ENCODE results near the gene LTB4R2. TPM values are rescaled to one million over a fixed set of nuclear protein-coding genes. Genes with fewer than 3 reads are reported as not detected.
A peak's percentile ranks its signal among the peaks of the same experiment; 100 is the strongest.

LTB4R2 gene
- total and polyA plus RNA-seq, 4 donors: 1.4 to 3.6 (median 2.9) TPM

DNA sequence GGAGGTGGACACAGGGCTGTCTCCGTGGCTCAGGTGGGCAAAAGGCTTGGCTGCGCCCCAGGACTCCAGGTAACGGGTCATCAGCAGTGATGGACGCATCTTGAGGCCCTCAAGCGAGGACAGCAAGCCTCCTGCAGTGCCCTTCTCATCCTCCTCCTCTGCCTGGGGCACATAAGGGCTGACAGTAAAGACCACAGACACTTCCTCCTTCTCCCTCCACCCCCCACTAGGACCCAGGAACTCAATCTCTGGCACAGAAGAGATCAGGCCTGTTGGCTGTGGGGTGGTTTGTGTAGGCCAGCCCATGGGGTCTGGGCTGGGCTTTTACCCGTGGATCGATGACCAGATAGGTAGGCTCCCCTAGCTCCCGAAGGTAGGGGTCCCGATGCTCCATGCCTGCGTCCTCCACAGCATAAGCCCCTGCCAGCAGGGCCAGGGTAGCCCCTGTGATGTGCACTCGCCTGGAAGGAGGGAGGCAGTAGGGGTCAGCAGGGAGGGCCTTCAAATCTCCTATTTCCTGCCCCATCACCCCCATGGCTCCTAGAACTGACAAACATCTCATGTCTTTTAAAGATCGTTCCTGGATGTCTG, 19.2 kb downstream of the LTB4R2 start:
- Histone ChIP-seq H3K4me3 (ENCODE audit: low read depth, low read length) (no peak overlapping the region), H3K27ac (ENCODE audit: low read depth, low read length) (no peak overlapping the region), H3K4me1 (ENCODE audit: control insufficient read depth, insufficient read depth, low read length) (peaks cover 26% of the 10 kb centered on the region), H3K27me3 (ENCODE audit: control insufficient read depth, insufficient read depth, low read length) (peaks cover 32% of the 10 kb centered on the region), H3K9me3 (ENCODE audit: control insufficient read depth, insufficient read depth, low read length) (no peaks in the 10 kb centered on the region), H3K36me3 (ENCODE audit: control insufficient read depth, insufficient read depth, low read length) (no peaks in the 10 kb centered on the region)
- no peak for DNase-seq (ENCODE audit: low read depth in 4 of 6, low spot score in 6 of 6)
- WGBS (ENCODE audit: insufficient coverage): 89% methylated on average over 9 of the region's 12 CpGs

DNA sequence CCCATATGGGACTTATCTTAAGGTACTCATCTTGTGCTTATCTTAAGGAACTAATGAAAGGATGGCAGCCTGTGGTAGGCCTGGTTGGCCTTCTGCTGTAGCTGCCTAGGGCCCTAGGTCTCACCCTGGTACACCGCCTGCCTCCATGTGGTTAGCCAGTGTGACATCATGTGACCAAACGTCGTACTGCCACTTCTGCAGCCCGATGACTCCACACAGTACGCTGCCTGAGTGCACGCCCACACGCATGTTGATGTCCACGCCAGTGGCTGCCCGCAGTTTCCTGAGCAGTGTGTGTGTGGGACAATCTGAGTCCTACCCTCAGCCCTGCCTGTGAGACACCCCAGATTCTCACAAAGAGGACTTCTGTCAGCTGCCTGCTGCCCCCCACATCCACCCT, 19.8 kb downstream of the LTB4R2 start:
- 76% methylated on average over 8 of the region's 9 CpGs for WGBS (ENCODE audit: insufficient coverage)
- Histone ChIP-seq H3K27me3 (ENCODE audit: control insufficient read depth, insufficient read depth, low read length) (peaks cover 37% of the 10 kb centered on the region), H3K4me3 (ENCODE audit: low read depth, low read length) (no peak overlapping the region), H3K36me3 (ENCODE audit: control insufficient read depth, insufficient read depth, low read length) (no peaks in the 10 kb centered on the region), H3K4me1 (ENCODE audit: control insufficient read depth, insufficient read depth, low read length) (peaks cover 32% of the 10 kb centered on the region), H3K9me3 (ENCODE audit: control insufficient read depth, insufficient read depth, low read length) (no peaks in the 10 kb centered on the region), H3K27ac (ENCODE audit: low read depth, low read length) (no peak overlapping the region)
- DNase-seq (ENCODE audit: low read depth in 4 of 6, low spot score in 6 of 6): no peak

DNA sequence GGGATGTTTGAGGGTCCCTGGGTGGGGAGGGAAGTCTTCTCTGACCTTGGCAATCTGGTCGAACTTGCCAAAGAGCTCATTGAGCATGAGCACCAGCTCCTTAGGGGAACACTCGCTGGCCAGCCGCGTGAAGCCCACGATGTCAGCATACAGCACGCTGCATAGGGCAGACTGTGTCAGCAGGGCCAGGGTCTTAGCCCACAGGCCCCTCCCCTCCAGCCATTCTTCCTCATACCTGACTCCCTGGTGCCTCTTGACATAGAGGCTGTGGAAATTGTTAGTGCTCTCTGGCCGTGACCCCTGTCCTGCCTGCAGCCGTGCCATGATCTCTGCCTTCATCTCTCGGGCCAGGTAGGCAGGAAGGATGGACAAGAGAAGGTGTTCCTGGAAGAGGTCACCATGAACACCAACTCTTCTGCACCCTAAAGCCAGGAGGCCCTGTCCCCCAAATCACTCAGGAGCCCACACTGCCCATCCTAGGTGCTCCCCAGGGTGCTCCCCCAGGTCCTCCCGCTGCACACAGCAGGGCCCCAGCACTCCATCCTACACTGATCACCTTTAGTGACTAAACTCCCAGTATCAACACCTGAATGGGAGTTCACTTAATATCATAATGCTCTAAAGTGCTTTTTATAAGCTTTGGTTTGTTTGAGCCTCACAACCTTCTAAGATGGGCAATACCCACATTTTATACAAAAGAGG, 21.2 kb downstream of the LTB4R2 start:
- peaks cover 42% of the 10 kb centered on the region for H3K4me1 ChIP-seq (ENCODE audit: control insufficient read depth, insufficient read depth, low read length)

DNA sequence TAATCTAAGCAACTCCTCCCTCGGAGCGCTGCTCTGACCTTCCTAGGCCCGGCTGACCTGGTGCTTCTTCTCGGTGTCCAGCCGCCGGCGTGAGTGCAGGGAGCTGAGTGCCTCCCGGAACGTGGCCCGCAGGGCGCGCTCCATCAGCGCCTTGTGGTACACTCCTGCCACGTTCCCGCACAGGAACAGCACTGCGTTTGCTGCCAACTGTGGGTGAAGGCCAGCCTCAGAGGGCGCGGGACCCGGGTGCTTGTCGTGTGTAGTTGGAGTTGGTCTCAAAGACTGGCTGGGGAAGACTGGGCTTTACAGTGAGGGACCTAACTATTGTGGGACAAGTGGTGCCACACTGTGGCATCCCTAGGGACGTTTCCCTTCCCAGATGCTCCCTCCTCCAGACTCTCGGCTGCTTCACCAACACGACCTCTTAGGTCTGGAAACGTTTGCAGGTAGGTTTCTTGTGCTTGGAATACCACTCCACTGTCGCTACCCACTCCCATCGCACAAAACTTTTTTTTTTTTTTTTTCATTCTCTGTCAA, 21.9 kb downstream of the LTB4R2 start:
- Histone ChIP-seq H3K27me3 (ENCODE audit: control insufficient read depth, insufficient read depth, low read length) (peaks cover 58% of the 10 kb centered on the region), H3K4me1 (ENCODE audit: control insufficient read depth, insufficient read depth, low read length) (peaks cover 42% of the 10 kb centered on the region)

More for the DNA sequence above, 21.2 kb downstream of the LTB4R2 start:
- Histone ChIP-seq H3K36me3 (ENCODE audit: control insufficient read depth, insufficient read depth, low read length) (no peaks in the 10 kb centered on the region), H3K9me3 (ENCODE audit: control insufficient read depth, insufficient read depth, low read length) (no peaks in the 10 kb centered on the region), H3K27me3 (ENCODE audit: control insufficient read depth, insufficient read depth, low read length) (peaks cover 51% of the 10 kb centered on the region), H3K4me3 (ENCODE audit: low read depth, low read length) (no peak overlapping the region), H3K27ac (ENCODE audit: low read depth, low read length) (no peak overlapping the region)
- WGBS (ENCODE audit: insufficient coverage): 94% methylated on average over 10 of the region's 10 CpGs
- no peak for DNase-seq (ENCODE audit: low read depth in 4 of 6, low spot score in 6 of 6)

DNA sequence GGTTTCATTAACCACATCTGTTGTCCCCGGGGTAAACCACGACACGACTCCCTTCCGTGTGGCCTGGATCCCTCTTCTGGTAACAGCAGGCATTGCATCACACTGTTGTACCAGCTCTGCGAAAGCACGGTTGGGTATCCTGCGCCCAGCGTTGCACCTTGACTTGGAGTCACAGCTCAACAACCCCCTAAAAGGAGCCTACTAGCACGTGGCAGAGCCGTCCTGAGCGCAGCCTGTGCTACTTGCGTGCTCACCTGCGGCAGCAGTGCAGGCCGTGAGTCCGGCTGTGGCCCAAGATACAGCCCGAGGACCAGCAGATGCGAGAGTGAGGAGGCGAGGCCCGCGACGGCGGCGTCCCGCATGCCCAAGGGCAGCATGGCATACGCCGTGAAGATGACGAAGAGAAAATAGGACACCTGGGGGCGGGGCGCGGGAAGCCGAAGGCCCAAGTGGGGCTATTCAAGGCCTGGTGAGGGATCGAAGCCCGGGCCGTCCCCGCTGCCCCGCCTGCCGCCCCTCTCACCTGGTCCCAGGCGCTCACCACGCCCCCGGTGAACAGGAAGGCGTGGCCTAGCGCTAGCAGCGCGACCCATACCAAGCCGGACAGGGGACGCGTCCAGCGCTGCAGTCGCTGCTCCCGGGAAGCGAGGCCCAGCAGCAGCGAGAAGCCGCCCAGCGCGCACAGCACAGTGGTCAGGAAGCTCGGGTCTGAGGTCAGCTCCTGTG, 22.5 kb downstream of the LTB4R2 start:
- H3K36me3 ChIP-seq (ENCODE audit: control insufficient read depth, insufficient read depth, low read length): no peaks in the 10 kb centered on the region
- no peaks in the 10 kb centered on the region for H3K9me3 ChIP-seq (ENCODE audit: control insufficient read depth, insufficient read depth, low read length)
- H3K27ac ChIP-seq (ENCODE audit: low read depth, low read length): no peak overlapping the region
- H3K4me3 ChIP-seq (ENCODE audit: low read depth, low read length): peak overlapping the region; percentile 33
- H3K27me3 ChIP-seq (ENCODE audit: control insufficient read depth, insufficient read depth, low read length): peaks cover 64% of the 10 kb centered on the region
- peak in 3 of 6 donors; percentile 39 to 93 (median 82) for DNase-seq (ENCODE audit: low read depth in 4 of 6, low spot score in 6 of 6)
- 3% methylated on average over 56 of the region's 56 CpGs for WGBS (ENCODE audit: insufficient coverage)
- peaks cover 42% of the 10 kb centered on the region for H3K4me1 ChIP-seq (ENCODE audit: control insufficient read depth, insufficient read depth, low read length)

More for the DNA sequence above, 21.9 kb downstream of the LTB4R2 start:
- DNase-seq (ENCODE audit: low read depth in 4 of 6, low spot score in 6 of 6): no peak
- 54% methylated on average over 22 of the region's 26 CpGs for WGBS (ENCODE audit: insufficient coverage)
- Histone ChIP-seq H3K27ac (ENCODE audit: low read depth, low read length) (no peak overlapping the region), H3K9me3 (ENCODE audit: control insufficient read depth, insufficient read depth, low read length) (no peaks in the 10 kb centered on the region), H3K36me3 (ENCODE audit: control insufficient read depth, insufficient read depth, low read length) (no peaks in the 10 kb centered on the region), H3K4me3 (ENCODE audit: low read depth, low read length) (no peak overlapping the region)

DNA sequence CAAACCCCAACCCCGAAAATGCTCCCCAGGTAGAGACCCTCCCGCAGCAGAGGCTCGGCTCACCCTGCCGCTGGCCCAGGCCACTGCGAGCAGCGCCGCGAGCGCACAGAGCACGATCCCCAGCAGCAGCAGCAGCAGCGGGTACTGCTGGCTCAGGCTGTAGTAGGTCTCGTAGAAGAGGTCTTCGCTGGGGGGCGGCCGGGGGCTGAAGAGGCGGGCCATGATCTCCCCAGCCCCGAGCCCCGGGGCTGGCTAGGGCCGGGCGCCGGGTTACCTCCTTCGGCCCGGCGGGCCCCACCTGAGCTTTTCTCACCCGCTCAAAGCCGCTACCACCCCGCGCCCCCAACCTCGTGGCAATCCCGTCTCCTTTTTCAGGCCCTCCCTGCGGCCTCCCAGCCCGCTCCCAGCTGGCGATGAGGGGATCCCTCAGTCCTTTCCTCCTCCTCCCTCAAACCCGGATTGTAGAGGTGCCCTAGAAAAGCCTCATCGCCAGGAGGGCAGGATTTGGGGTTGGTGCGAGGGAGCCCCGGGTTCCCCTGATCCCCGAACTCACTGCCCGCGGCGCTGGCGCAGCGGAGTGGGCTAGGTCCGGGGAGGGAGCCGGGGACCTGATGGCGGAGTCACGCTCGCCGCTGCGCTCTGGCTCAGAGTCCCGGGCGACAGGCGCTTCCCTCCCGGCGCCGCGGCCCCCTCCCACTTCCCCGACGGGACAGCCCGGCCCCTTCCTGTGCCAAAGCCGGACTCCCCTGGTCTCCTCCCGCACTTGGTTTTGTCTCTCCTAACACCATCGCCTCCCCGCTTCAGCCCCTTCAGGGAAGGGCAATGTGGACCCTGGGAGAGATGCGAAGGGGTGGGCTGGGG, 24.7 kb downstream of the LTB4R2 start, which contains the start of gene ADCY4:
Gene ADCY4 (minus strand): TSS at position 641 of the 861 bp plus-strand sequence. CDS start 419 bp downstream, at position 222.
- no peaks in the 10 kb centered on the region for H3K36me3 ChIP-seq (ENCODE audit: control insufficient read depth, insufficient read depth, low read length)
- no peak for DNase-seq (ENCODE audit: low read depth in 4 of 6, low spot score in 6 of 6)
- peak within 1 kb of the TSS; percentile 22 for H3K4me3 ChIP-seq (ENCODE audit: low read depth, low read length)
- H3K9me3 ChIP-seq (ENCODE audit: control insufficient read depth, insufficient read depth, low read length): no peaks in the 10 kb centered on the region
- peaks cover 52% of the 10 kb centered on the region for H3K4me1 ChIP-seq (ENCODE audit: control insufficient read depth, insufficient read depth, low read length)
- H3K27ac ChIP-seq (ENCODE audit: low read depth, low read length): peak within 1 kb of the TSS; percentile 11
- peaks cover 86% of the 10 kb centered on the region for H3K27me3 ChIP-seq (ENCODE audit: control insufficient read depth, insufficient read depth, low read length)
- WGBS (ENCODE audit: insufficient coverage): 1% methylated on average over 57 of the region's 65 CpGs

DNA sequence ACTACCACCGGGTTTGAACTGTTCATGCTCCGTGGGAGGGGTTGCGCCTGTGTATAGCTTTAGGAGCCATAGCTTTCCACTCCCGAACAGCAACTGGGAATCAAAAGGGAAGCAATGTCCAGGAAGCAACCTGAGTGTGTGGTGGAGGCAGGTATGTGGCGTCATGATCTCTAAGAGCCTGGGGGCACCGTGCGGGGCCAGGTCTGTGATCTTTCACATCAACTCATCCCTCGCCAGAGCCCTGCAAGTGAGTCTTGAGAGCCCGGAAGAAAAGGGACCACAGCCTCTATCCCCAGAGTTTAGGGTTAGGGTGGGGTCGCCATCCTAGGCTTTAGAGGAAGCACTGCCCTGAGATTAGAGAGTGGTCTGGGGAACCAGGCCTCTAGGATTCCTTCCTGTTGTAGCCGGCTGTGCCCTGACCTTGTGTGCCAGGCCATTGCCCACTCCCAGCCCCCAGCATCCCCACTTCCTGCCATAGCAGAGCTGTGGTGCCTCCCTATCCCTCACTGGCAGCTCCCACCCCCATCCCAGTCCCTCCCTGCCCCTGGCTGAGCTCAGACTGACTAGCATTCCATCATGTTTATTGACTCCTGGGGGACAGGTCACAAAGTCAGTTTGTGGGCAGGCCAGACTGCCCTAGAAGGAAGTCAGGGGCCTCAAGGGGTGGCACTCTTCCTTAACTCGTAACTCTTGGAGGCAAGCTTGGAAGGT, 25.7 kb downstream of the LTB4R2 start:
- Histone ChIP-seq H3K36me3 (ENCODE audit: control insufficient read depth, insufficient read depth, low read length) (no peaks in the 10 kb centered on the region), H3K27ac (ENCODE audit: low read depth, low read length) (no peak overlapping the region), H3K4me3 (ENCODE audit: low read depth, low read length) (no peak overlapping the region), H3K27me3 (ENCODE audit: control insufficient read depth, insufficient read depth, low read length) (peaks cover 96% of the 10 kb centered on the region), H3K4me1 (ENCODE audit: control insufficient read depth, insufficient read depth, low read length) (peaks cover 56% of the 10 kb centered on the region), H3K9me3 (ENCODE audit: control insufficient read depth, insufficient read depth, low read length) (no peaks in the 10 kb centered on the region)
- no peak for DNase-seq (ENCODE audit: low read depth in 4 of 6, low spot score in 6 of 6)
- 53% methylated on average over 10 of the region's 12 CpGs for WGBS (ENCODE audit: insufficient coverage)

DNA sequence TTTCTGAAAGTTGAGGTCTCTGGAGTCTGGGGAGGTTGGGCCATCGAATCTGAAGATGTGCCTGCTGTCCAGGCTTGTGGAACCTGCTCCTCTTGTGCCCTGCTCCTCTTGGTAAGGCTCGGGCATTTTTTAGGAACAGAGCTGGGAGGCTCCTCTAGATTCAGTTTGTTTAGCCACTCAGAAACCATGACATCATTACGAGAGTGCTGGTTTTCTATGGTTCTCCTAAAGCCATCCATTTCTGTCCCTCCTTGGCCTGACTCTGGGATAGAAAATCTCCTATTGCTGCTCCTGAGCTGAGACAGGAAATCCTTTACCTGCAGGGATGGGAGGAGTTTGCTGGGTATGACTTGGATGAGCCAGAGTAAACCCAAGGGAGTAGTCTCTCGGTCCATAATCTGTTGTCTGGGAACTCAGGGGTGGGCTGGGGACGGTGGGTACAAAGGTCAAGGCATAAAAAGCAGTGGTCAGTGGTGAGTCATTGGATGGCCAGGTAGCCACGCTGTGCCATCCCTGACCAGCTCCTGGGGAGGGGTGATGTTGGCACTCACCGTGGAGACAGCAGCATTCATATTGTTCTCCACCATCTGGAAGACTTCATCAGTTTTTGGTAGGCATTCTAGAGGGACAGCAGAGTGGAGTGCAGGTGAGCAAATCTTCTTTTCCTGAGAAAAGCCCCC, 27.3 kb downstream of the LTB4R2 start:
- 79% methylated on average over 5 of the region's 7 CpGs for WGBS (ENCODE audit: insufficient coverage)
- Histone ChIP-seq H3K27me3 (ENCODE audit: control insufficient read depth, insufficient read depth, low read length) (peaks cover 90% of the 10 kb centered on the region), H3K4me1 (ENCODE audit: control insufficient read depth, insufficient read depth, low read length) (peaks cover 49% of the 10 kb centered on the region)

More for the DNA sequence above, 27.3 kb downstream of the LTB4R2 start:
- Histone ChIP-seq H3K36me3 (ENCODE audit: control insufficient read depth, insufficient read depth, low read length) (no peaks in the 10 kb centered on the region), H3K27ac (ENCODE audit: low read depth, low read length) (no peak overlapping the region), H3K4me3 (ENCODE audit: low read depth, low read length) (no peak overlapping the region), H3K9me3 (ENCODE audit: control insufficient read depth, insufficient read depth, low read length) (no peaks in the 10 kb centered on the region)
- no peak for DNase-seq (ENCODE audit: low read depth in 4 of 6, low spot score in 6 of 6)
